NCI-H1436 treated with DMSO at 0.1 percent for 48 hours (cell line): ENCODE data around the gene CCNQ.

Experiments used
- DNase-seq: peaks from one replicate; lab custom pipeline; 2025; lab: John Stamatoyannopoulos, UW

CCNQ gene

GRCh38 chrX:153596981-153597750, 1.8 kb downstream of the CCNQ start:
- no peak for DNase-seq

GRCh38 chrX:153595859-153596857, 2.8 kb downstream of the CCNQ start:
- DNase-seq = no peak

- DNase-seq = no peak
Measured at GRCh38 chrX:153595387-153595786, 3.6 kb downstream of the CCNQ start.

- DNase-seq = no peak
Measured at GRCh38 chrX:153593811-153594500, 5.0 kb downstream of the CCNQ start.

- no peak for DNase-seq
Measured at GRCh38 chrX:153592966-153593688, 5.8 kb downstream of the CCNQ start.

GRCh38 chrX:153592091-153592833, 6.7 kb downstream of the CCNQ start:
- DNase-seq = no peak

- DNase-seq = no peak
Measured at GRCh38 chrX:153590961-153591956, 7.7 kb downstream of the CCNQ start.

GRCh38 chrX:153588782-153589446, 10.0 kb downstream of the CCNQ start:
- DNase-seq = no peak

- no peak for DNase-seq
Measured at GRCh38 chrX:153588021-153588781, 10.7 kb downstream of the CCNQ start.

GRCh38 chrX:153587342-153587741, 11.6 kb downstream of the CCNQ start:
- no peak for DNase-seq

- DNase-seq = no peak
Measured at GRCh38 chrX:153585827-153586226, 13.1 kb downstream of the CCNQ start.

- DNase-seq = no peak
Measured at GRCh38 chrX:153583433-153583832, 15.5 kb downstream of the CCNQ start.

- DNase-seq = no peak
Measured at GRCh38 chrX:153582896-153583295, 16.0 kb downstream of the CCNQ start.

GRCh38 chrX:153580700-153581386, 18.1 kb downstream of the CCNQ start:
- no peak for DNase-seq

GRCh38 chrX:153578889-153579288, 20.1 kb downstream of the CCNQ start:
- DNase-seq = no peak

GRCh38 chrX:153578200-153578835, 20.6 kb downstream of the CCNQ start:
- no peak for DNase-seq

GRCh38 chrX:153576961-153577360, 22.0 kb downstream of the CCNQ start:
- no peak for DNase-seq
